ENCODE results near the gene ELAVL2. TPM values are rescaled to one million over a fixed set of nuclear protein-coding genes. Genes with fewer than 3 reads are reported as not detected.

ELAVL2 gene
- total and polyA plus RNA-seq, 2 of the 4 experiments (the other 2 are of a cell fraction): 0.36 TPM; not detected in 1

- Histone ChIP-seq H2AK9ac (replicated peaks; ENCODE audit: low read depth, low read length, poor library complexity) (no peak overlapping the region), H3K4me3 (ENCODE audit: insufficient read depth, low read depth, low read length) (no peak overlapping the region), H3K79me1 (ENCODE audit: low read depth in 1 of 2, low read length in 2 of 2) (no peaks in the 10 kb centered on the region), H3K23ac (ENCODE audit: low read depth, low read length) (no peak overlapping the region), H3K9ac (ENCODE audit: low read depth, low read length) (no peak overlapping the region), H2AFZ (replicated peaks; ENCODE audit: low read length, poor library complexity) (no peak overlapping the region), H3K4me2 (ENCODE audit: low read depth, low read length) (no peak overlapping the region), H2BK5ac (ENCODE audit: low read depth, low read length, poor library complexity, severe bottlenecking) (no peak overlapping the region), H3K56ac (ENCODE audit: extremely low read depth, insufficient read depth, low read length) (no peak overlapping the region), H3K14ac (replicated peaks; ENCODE audit: low read depth, low read length) (no peak overlapping the region), H3K4ac (ENCODE audit: low read depth, low read length) (no peak overlapping the region), H4K5ac (ENCODE audit: low read depth, low read length) (no peak overlapping the region), H3K4me1 (ENCODE audit: control insufficient read depth, insufficient read depth, low read length) (no peaks in the 10 kb centered on the region), H2BK15ac (ENCODE audit: low read depth, low read length) (no peak overlapping the region), H4K20me1 (ENCODE audit: insufficient read depth, low read length) (no peaks in the 10 kb centered on the region), H3K18ac (ENCODE audit: low read depth, low read length) (no peak overlapping the region), H3K36me3 (ENCODE audit: control insufficient read depth, insufficient read depth, low read length) (no peaks in the 10 kb centered on the region), H3K9me3 (ENCODE audit: control insufficient read depth, insufficient read depth, low read length) (no peaks in the 10 kb centered on the region), H2BK120ac (ENCODE audit: low read depth, low read length) (no peak overlapping the region), H4K8ac (ENCODE audit: low read depth in 2 of 2, low read length in 2 of 2) (no peak overlapping the region), H2AK5ac (ENCODE audit: low read depth, low read length) (no peak overlapping the region), H2BK20ac (ENCODE audit: low read depth, low read length) (no peak overlapping the region), H4K91ac (ENCODE audit: insufficient read depth, low read depth, low read length) (no peak overlapping the region), H3K27me3 (ENCODE audit: control insufficient read depth, insufficient read depth, low read length) (no peaks in the 10 kb centered on the region), H3K9me1 (ENCODE audit: insufficient read depth, low read length) (no peaks in the 10 kb centered on the region), H3K27ac (ENCODE audit: insufficient read depth, low read length) (no peak overlapping the region)
- in situ Hi-C loops (cut with MboI; ENCODE audit: low sequenced_read_pairs) (no loop called here), intact Hi-C loops (cut with micrococcal nuclease) (no loop called here), dilution Hi-C loops (cut with HindIII; ENCODE audit: low sequenced_read_pairs, unreplicated experiment) (no loop called here)
- WGBS, 2 experiments (ENCODE audit: extremely low coverage in 2 of 2, insufficient read length in 1 of 2): 28% methylated on average over 2 of the region's 3 CpGs; no CpG with 5 or more reads in 1 of the 2 experiments
- no TSS peak for BruUV-seq (replicated peaks)
- ATAC-seq (ENCODE audit: low read depth): no peak
- TF ChIP-seq MXI1 (IDR thresholded peaks at IDR 0.05; ENCODE audit: borderline replicate concordance, low read depth, low read length): no peak
- no peak for TF ChIP-seq SMC3 (IDR thresholded peaks at IDR 0.05; ENCODE audit: low read depth, low read length)
- no peak for TF ChIP-seq RFX5 (IDR thresholded peaks at IDR 0.05; ENCODE audit: low read depth, low read length)
- no peak for TF ChIP-seq RAD21 (IDR thresholded peaks at IDR 0.05; ENCODE audit: low read length)
- no peak for TF ChIP-seq MAFK (IDR thresholded peaks at IDR 0.05; ENCODE audit: low read depth, low read length)
- no peak for TF ChIP-seq POLR2A (IDR thresholded peaks at IDR 0.05; ENCODE audit: low read depth, low read length)
- TF ChIP-seq CEBPB (IDR thresholded peaks at IDR 0.05; ENCODE audit: low read depth, low read length): no peak
- TF ChIP-seq FOS (IDR thresholded peaks at IDR 0.05; ENCODE audit: low read depth, low read length): no peak
- no peak for TF ChIP-seq CHD1 (IDR thresholded peaks at IDR 0.05; ENCODE audit: low read depth, low read length)
- no peak for TF ChIP-seq CTCF (conservative IDR thresholded peaks at IDR 0.05; ENCODE audit: low read depth, low read length)
- TF ChIP-seq ELK1 (IDR thresholded peaks at IDR 0.05; ENCODE audit: borderline replicate concordance, low read depth, low read length): no peak
- no peak for TF ChIP-seq USF2 (IDR thresholded peaks at IDR 0.05; ENCODE audit: low read depth, low read length)
- no peak for TF ChIP-seq MAZ (IDR thresholded peaks at IDR 0.05; ENCODE audit: borderline replicate concordance, low read depth, low read length)
- TF ChIP-seq BHLHE40 (IDR thresholded peaks at IDR 0.05; ENCODE audit: low read depth, low read length): no peak
- no peak for TF ChIP-seq NFE2L2 (IDR thresholded peaks at IDR 0.05; ENCODE audit: low read depth, low read length)
- no peak for TF ChIP-seq RCOR1 (IDR thresholded peaks at IDR 0.05; ENCODE audit: insufficient replicate concordance, low read length)
- CTCF ChIA-PET: no interaction called here
- DNase-seq: no peak
- POLR2A ChIA-PET (ENCODE audit: unreplicated experiment): no interaction called here
These were observed 11.8 kb downstream of the ELAVL2 start for GRCh38 chr9:23814243-23814642.
